ENCODE results near the gene ARL8A. TPM values are rescaled to one million over a fixed set of nuclear protein-coding genes. Genes with fewer than 3 reads are reported as not detected.

ARL8A gene
- total and polyA plus RNA-seq, 2 experiments from 2014 or later = 42.1 to 45.3 TPM

- H3K9me3 ChIP-seq (ENCODE audit: low read depth) = no peaks in the 10 kb centered on the region
- no peak for DNase-seq (ENCODE audit: low read depth in 1 of 2, low spot score in 1 of 2)
- no peaks in the 10 kb centered on the region for H3K27me3 ChIP-seq
- H3K4me3 ChIP-seq = no peak overlapping the region
- no peaks in the 10 kb centered on the region for H3K4me1 ChIP-seq (ENCODE audit: low read depth)
- H3K36me3 ChIP-seq = peaks cover 8% of the 10 kb centered on the region
- H3K27ac ChIP-seq = no peak overlapping the region
- no peak for TF ChIP-seq CTCF (IDR thresholded peaks at IDR 0.05; ENCODE audit: low read depth, low read length)
These were observed 11.0 kb downstream of the ARL8A start for GRCh38 chr1:202133496-202133895.

DNA sequence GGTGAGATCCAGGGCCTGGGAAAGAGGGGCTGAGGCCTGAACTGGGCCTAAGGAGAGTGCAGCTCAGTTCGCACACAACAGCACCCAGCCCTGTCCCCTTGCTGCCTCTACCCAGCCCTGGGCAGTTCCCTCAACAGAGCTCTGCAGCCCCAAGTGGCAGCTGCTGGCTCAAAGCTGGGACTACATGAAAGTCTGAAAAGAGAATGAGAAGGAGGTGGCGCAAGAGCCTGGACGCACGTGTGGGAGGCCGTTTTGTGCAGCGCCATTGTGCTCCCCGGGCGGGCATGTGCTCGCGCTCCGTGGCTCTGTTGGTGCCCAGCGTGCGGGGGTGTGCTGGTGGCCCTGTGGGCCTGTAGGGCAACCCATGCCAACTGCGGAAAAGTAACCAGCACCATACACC is 11.5 kb downstream of the ARL8A start:
- Histone ChIP-seq H3K36me3 (peaks cover 8% of the 10 kb centered on the region), H3K9me3 (ENCODE audit: low read depth) (no peaks in the 10 kb centered on the region), H3K4me1 (ENCODE audit: low read depth) (no peaks in the 10 kb centered on the region), H3K27me3 (no peaks in the 10 kb centered on the region), H3K27ac (no peak overlapping the region), H3K4me3 (no peak overlapping the region)
- DNase-seq (ENCODE audit: low read depth in 1 of 2, low spot score in 1 of 2) = no peak
- TF ChIP-seq CTCF (IDR thresholded peaks at IDR 0.05; ENCODE audit: low read depth, low read length) = no peak

- Histone ChIP-seq H3K27ac (peak overlapping the region; percentile 66), H3K9me3 (ENCODE audit: low read depth) (no peaks in the 10 kb centered on the region), H3K4me3 (no peak overlapping the region), H3K36me3 (peaks cover 8% of the 10 kb centered on the region), H3K27me3 (no peaks in the 10 kb centered on the region), H3K4me1 (ENCODE audit: low read depth) (no peaks in the 10 kb centered on the region)
- no peak for DNase-seq (ENCODE audit: low read depth in 1 of 2, low spot score in 1 of 2)
- TF ChIP-seq CTCF (IDR thresholded peaks at IDR 0.05; ENCODE audit: low read depth, low read length) = no peak
These were observed 12.3 kb downstream of the ARL8A start for GRCh38 chr1:202131956-202132821.

DNA sequence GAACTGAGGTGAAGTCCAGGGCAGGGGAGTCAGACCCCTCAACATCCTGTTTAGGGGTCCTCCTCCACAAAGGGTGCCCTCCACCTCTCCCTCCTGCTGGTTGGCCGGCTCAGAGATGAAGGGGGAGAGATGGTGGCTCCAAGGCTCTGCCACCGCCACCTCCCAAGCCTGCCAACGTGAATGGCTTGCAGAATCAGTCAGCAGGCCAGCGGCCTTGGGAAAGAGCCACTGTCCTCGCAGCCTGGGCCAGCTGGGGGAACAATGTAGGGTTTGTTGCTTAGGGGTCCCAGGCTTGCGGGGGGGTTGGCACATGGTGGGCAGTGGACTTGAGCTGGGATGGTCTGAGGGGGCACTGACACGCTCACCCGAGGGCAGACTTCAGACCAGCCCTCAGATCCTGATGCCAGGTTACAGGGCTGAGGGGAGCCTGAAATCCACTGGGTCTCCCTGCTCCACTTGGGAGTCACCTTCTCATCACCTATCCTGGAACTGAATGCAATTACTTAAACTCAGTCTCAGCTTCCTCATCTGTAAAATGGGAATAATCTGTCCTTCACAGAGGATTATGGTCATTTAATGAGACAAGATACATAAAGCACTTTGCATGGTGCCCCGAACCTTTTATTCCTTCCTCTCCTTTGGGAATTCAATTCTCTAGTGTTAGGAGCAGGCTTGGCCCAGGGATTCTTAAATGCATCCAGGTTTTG is 13.6 kb downstream of the ARL8A start:
- Histone ChIP-seq H3K27ac (no peak overlapping the region), H3K4me3 (no peak overlapping the region), H3K27me3 (no peaks in the 10 kb centered on the region), H3K36me3 (peaks cover 8% of the 10 kb centered on the region), H3K9me3 (ENCODE audit: low read depth) (no peaks in the 10 kb centered on the region), H3K4me1 (ENCODE audit: low read depth) (no peaks in the 10 kb centered on the region)
- no peak for TF ChIP-seq CTCF (IDR thresholded peaks at IDR 0.05; ENCODE audit: low read depth, low read length)
- DNase-seq (ENCODE audit: low read depth in 1 of 2, low spot score in 1 of 2) = no peak

DNA sequence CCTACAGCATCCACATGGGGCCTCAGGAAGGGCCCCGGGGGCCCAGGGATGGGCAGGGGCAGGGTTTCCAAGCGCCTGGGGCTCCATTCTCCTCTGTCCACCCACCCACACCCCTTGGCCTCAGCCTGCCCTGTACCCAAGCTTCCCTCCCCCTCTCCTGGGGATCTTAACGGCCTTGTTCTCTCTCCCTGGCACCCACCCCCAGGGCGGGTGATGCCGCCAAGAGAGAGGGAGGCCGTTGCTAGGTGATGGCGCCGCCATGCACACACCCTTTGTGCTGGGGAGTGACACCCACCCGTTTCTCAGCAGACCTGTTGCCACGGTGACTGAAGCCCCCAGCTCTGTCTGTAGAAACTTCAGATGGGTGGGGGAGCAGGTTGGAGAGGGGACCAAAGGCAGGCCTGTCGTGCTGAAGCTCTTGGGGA is 14.2 kb downstream of the ARL8A start:
- Histone ChIP-seq H3K4me1 (ENCODE audit: low read depth) (no peaks in the 10 kb centered on the region), H3K36me3 (peaks cover 8% of the 10 kb centered on the region), H3K4me3 (no peak overlapping the region), H3K27me3 (no peaks in the 10 kb centered on the region), H3K27ac (no peak overlapping the region), H3K9me3 (ENCODE audit: low read depth) (no peaks in the 10 kb centered on the region)
- no peak for TF ChIP-seq CTCF (IDR thresholded peaks at IDR 0.05; ENCODE audit: low read depth, low read length)
- DNase-seq (ENCODE audit: low read depth in 1 of 2, low spot score in 1 of 2) = no peak

Data from cardiac muscle cell (in vitro differentiated cells and primary cell).